ENCODE results near the gene LRRN1. TPM values are rescaled to one million over a fixed set of nuclear protein-coding genes. Genes with fewer than 3 reads are reported as not detected.
"Not testable (repeated sequence)": the region's sequence is repeated elsewhere in the genome, so short reads cannot be mapped to it uniquely, and the experiment has no call there.

LRRN1 gene
- total RNA-seq, 2 experiments from 2014 or later: 0.17 TPM; not detected in 1

DNA sequence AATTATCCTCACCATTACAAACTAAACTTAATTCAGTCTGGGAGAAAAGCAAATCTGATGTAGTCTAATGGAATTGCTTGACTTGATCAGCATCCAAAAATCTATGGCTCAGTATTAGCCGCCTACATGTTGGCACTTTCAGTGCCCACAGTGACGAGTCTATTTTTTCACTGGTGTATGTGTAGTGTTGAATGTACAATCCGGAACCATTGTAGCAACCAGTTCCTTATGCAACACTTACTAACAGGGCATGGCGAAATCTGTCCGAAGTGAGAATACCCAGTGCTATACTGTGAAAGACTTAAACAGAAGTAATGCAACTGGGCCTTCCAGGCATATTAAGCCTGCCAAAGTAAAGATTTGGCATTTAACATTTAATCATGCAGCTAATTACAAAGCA lies 18.6 kb downstream of the LRRN1 start:
- DNase-seq: no peak
- H3K4me3 Mint-ChIP-seq: no peak overlapping the region
- CTCF ChIA-PET: no interaction called here
- H3K36me3 Mint-ChIP-seq: no peaks in the 10 kb centered on the region
- H3K4me1 Mint-ChIP-seq (ENCODE audit: low read depth): no peaks in the 10 kb centered on the region
- POLR2A ChIA-PET: no interaction called here
- no peaks in the 10 kb centered on the region for H3K9me3 Mint-ChIP-seq
- intact Hi-C loops (cut with micrococcal nuclease): no loop called here
- no peaks in the 10 kb centered on the region for H3K27me3 Mint-ChIP-seq
- no peak overlapping the region for H3K27ac Mint-ChIP-seq

DNA sequence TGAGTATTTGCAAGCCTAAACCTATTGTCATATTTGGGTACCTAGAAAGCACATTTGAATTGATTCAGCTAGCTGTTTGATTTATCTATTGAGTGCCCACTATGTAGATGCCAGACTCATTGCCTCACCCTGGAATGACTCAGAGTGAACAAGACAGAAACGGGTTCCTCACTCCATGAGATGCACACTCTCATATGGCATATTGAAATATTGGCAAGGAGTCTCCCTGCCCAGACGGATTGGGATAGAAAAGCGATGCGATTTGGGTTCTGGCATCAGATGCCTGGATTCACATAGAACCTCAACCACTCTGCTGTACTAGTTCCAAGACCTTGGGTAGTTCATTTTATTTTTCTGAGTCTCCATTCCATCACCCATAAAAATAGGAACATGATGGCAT lies 22.5 kb downstream of the LRRN1 start:
- Mint-ChIP-seq H3K36me3 (no peaks in the 10 kb centered on the region), H3K4me3 (no peak overlapping the region), H3K4me1 (ENCODE audit: low read depth) (no peaks in the 10 kb centered on the region), H3K9me3 (no peaks in the 10 kb centered on the region), H3K27ac (no peak overlapping the region), H3K27me3 (no peaks in the 10 kb centered on the region)
- no peak for DNase-seq
- intact Hi-C loops (cut with micrococcal nuclease): no loop called here
- ChIA-PET POLR2A (no interaction called here), CTCF (no interaction called here)

GRCh38 chr3:3825035-3825434 lies 25.8 kb downstream of the LRRN1 start:
- Mint-ChIP-seq H3K36me3 (no peaks in the 10 kb centered on the region), H3K9me3 (no peaks in the 10 kb centered on the region), H3K27ac (no peak overlapping the region), H3K4me1 (ENCODE audit: low read depth) (no peaks in the 10 kb centered on the region), H3K4me3 (no peak overlapping the region), H3K27me3 (no peaks in the 10 kb centered on the region)
- ChIA-PET CTCF (no interaction called here), POLR2A (no interaction called here)
- intact Hi-C loops (cut with micrococcal nuclease): no loop called here
- DNase-seq: no peak

DNA sequence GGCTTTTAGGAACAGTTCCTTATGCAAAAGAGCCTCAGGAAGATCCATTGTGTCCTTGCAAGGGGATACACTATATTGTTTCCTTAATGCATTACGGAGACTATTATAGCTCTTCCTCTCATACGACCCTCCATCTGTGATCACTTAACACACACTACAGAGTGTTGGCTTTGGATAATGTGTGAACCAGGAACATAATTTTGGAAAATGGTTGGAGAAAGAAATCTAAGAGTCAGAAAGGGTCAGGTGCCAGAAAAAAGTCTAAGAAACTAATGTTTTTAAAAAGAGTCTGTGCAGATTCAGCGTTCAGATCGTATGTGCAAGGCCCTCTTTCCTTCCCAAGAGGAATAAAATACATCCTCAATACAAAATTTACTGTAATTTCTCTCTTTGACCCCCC lies 27.3 kb downstream of the LRRN1 start:
- POLR2A ChIA-PET: no interaction called here
- Mint-ChIP-seq H3K27me3 (no peaks in the 10 kb centered on the region), H3K9me3 (no peaks in the 10 kb centered on the region), H3K4me3 (no peak overlapping the region), H3K36me3 (no peaks in the 10 kb centered on the region), H3K4me1 (ENCODE audit: low read depth) (no peaks in the 10 kb centered on the region), H3K27ac (no peak overlapping the region)
- CTCF ChIA-PET: no interaction called here
- DNase-seq: no peak
- intact Hi-C loops (cut with micrococcal nuclease): no loop called here

GRCh38 chr3:3827111-3827510 lies 27.9 kb downstream of the LRRN1 start:
- DNase-seq: no peak
- Mint-ChIP-seq H3K27ac (no peak overlapping the region), H3K9me3 (peaks cover 3% of the 10 kb centered on the region), H3K36me3 (no peaks in the 10 kb centered on the region), H3K4me3 (no peak overlapping the region), H3K27me3 (no peaks in the 10 kb centered on the region), H3K4me1 (ENCODE audit: low read depth) (no peaks in the 10 kb centered on the region)
- ChIA-PET CTCF (no interaction called here), POLR2A (no interaction called here)
- intact Hi-C loops (cut with micrococcal nuclease): no loop called here

DNA sequence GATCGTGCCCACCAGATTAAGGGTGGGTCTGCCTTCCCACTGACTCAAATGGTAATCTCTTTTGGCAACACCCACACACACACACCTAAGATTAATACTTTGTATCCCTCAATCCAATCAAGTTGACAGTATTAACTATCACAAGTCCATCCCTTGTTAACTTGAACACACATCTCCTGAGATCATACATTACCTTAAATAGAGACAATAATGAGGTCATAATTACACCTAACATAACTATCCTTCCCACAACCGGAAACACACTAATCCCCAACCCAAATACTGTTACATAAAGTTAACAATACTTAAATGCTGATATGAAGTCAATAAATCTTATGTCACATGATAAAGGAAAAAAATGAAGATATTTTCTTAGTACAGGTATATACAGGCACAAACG lies 29.2 kb downstream of the LRRN1 start:
- H3K4me1 Mint-ChIP-seq (ENCODE audit: low read depth); H3K27ac Mint-ChIP-seq; H3K27me3 Mint-ChIP-seq; DNase-seq; POLR2A ChIA-PET; H3K4me3 Mint-ChIP-seq; intact Hi-C loops (cut with micrococcal nuclease); H3K36me3 Mint-ChIP-seq; CTCF ChIA-PET: not testable (repeated sequence)
- peaks cover 16% of the 10 kb centered on the region for H3K9me3 Mint-ChIP-seq

DNA sequence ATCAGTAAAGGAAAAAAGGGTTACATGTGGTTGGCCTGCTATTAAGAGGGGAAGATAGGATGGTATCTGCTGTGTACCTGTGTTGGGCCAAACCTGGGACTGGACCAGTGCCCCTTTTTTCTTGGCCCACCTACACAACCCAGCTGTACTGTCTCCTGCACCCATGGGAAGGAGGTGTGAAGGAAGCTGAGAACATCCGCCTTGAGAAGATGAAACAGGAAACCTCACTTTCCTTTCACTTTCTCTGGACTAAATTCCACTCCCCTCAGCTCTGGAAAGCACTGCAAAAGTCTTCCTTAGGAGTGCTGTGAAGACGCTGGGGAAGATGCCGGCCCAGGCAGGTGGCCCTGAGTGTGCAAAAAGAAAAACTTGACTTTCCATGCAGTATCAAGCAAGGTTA lies 37.6 kb downstream of the LRRN1 start:
- intact Hi-C loops (cut with micrococcal nuclease): no loop called here
- H3K4me3 Mint-ChIP-seq: no peak overlapping the region
- CTCF ChIA-PET: no interaction called here

GRCh38 chr3:3842356-3842755 lies 43.1 kb downstream of the LRRN1 start:
- H3K9me3 Mint-ChIP-seq: peaks cover 18% of the 10 kb centered on the region
- POLR2A ChIA-PET: no interaction called here
- peaks cover 4% of the 10 kb centered on the region for H3K36me3 Mint-ChIP-seq

More for the DNA sequence above, 37.6 kb downstream of the LRRN1 start:
- Mint-ChIP-seq H3K27ac (no peak overlapping the region), H3K9me3 (peaks cover 38% of the 10 kb centered on the region), H3K4me1 (ENCODE audit: low read depth) (no peaks in the 10 kb centered on the region), H3K27me3 (no peaks in the 10 kb centered on the region), H3K36me3 (peaks cover 2% of the 10 kb centered on the region)
- POLR2A ChIA-PET: no interaction called here
- DNase-seq: no peak

GRCh38 chr3:3847994-3848922 lies 49.0 kb downstream of the LRRN1 start:
- ChIA-PET POLR2A (no interaction called here), CTCF (no interaction called here)
- Mint-ChIP-seq H3K27ac (no peak overlapping the region), H3K4me3 (no peak overlapping the region), H3K9me3 (no peaks in the 10 kb centered on the region), H3K4me1 (ENCODE audit: low read depth) (no peaks in the 10 kb centered on the region), H3K36me3 (peaks cover 3% of the 10 kb centered on the region), H3K27me3 (no peaks in the 10 kb centered on the region)
- intact Hi-C loops (cut with micrococcal nuclease): no loop called here
- no peak for DNase-seq

More at GRCh38 chr3:3842356-3842755, 43.1 kb downstream of the LRRN1 start:
- Mint-ChIP-seq H3K27ac (no peak overlapping the region), H3K4me1 (ENCODE audit: low read depth) (no peaks in the 10 kb centered on the region), H3K4me3 (no peak overlapping the region), H3K27me3 (no peaks in the 10 kb centered on the region)
- CTCF ChIA-PET: no interaction called here
- intact Hi-C loops (cut with micrococcal nuclease): no loop called here
- no peak for DNase-seq

DNA sequence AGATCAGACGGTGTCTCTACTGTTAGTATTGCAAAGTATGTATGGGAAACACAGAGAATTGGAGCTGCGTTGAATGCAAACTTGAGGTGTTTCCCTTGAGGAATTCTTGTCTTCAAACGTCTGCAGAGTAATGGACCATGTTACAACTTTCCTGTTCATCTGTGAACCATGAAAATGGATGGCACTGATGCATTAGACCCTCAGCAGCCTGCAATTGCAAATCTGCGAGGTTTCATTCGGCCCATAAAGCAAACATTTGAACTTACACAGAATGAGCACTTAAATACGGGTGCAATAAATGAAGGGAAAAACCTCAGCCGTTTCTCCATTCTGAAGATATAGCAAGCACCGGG lies 49.7 kb downstream of the LRRN1 start:
- intact Hi-C loops (cut with micrococcal nuclease): no loop called here
- ChIA-PET CTCF (no interaction called here), POLR2A (no interaction called here)
- Mint-ChIP-seq H3K27ac (no peak overlapping the region), H3K4me3 (no peak overlapping the region), H3K36me3 (peaks cover 3% of the 10 kb centered on the region), H3K9me3 (no peaks in the 10 kb centered on the region), H3K27me3 (no peaks in the 10 kb centered on the region), H3K4me1 (ENCODE audit: low read depth) (no peaks in the 10 kb centered on the region)
- no peak for DNase-seq

GRCh38 chr3:3851621-3852323 lies 52.5 kb downstream of the LRRN1 start:
- ChIA-PET POLR2A (no interaction called here), CTCF (no interaction called here)
- Mint-ChIP-seq H3K9me3 (no peaks in the 10 kb centered on the region), H3K4me1 (ENCODE audit: low read depth) (no peaks in the 10 kb centered on the region), H3K27ac (no peak overlapping the region), H3K27me3 (no peaks in the 10 kb centered on the region), H3K4me3 (no peak overlapping the region), H3K36me3 (no peaks in the 10 kb centered on the region)
- intact Hi-C loops (cut with micrococcal nuclease): no loop called here
- DNase-seq: no peak

DNA sequence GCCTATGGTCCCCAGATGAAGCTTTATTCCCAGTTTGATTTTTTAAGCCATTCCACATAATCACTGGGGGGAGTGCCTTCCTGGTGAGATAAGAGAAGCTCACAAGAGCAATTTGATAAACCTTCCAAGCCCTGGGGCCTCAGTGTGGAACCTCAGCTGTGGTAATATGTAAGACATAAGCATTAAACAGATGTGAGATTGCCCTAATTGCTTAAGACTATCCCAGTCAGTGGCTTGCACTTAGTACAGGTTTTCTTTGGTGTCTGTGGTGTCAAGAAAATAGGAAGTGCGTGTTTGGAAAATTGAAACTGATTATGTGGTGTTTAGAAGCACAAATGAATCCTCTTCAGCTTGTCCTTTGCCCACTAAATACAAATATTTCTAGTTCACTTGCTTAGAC lies 54.3 kb downstream of the LRRN1 start:
- no peak overlapping the region for H3K4me3 Mint-ChIP-seq
- no peaks in the 10 kb centered on the region for H3K27me3 Mint-ChIP-seq
- no peaks in the 10 kb centered on the region for H3K4me1 Mint-ChIP-seq (ENCODE audit: low read depth)
- H3K36me3 Mint-ChIP-seq: no peaks in the 10 kb centered on the region
- CTCF ChIA-PET: no interaction called here
- intact Hi-C loops (cut with micrococcal nuclease): no loop called here
- POLR2A ChIA-PET: no interaction called here
- no peak for DNase-seq
- no peaks in the 10 kb centered on the region for H3K9me3 Mint-ChIP-seq
- H3K27ac Mint-ChIP-seq: no peak overlapping the region

DNA sequence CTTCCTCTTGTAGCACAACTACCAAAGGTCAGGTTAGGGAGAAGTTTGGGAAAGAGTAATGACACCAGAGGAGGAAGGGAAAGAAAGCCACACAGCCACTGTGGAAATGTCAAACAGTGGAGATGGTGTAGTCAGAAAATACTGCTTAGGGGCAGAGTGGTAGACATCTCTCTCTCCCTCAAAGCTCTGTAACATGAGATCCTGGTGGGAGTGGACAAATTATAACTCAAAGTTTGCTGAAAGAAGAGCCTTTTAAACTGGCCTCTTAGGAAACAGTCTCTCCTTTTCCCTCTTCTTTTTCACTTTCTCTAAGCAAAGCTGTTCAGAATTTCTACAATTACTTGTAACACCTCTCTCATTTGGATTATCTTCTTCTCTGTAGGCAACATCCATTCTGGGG lies 55.8 kb downstream of the LRRN1 start:
- Mint-ChIP-seq H3K4me1 (ENCODE audit: low read depth) (no peaks in the 10 kb centered on the region), H3K9me3 (no peaks in the 10 kb centered on the region), H3K27me3 (no peaks in the 10 kb centered on the region), H3K27ac (no peak overlapping the region), H3K36me3 (no peaks in the 10 kb centered on the region), H3K4me3 (no peak overlapping the region)
- ChIA-PET CTCF (no interaction called here), POLR2A (no interaction called here)
- no peak for DNase-seq
- intact Hi-C loops (cut with micrococcal nuclease): no loop called here

All from activated CD4-positive, alpha-beta memory T cell treated with anti-CD3 and anti-CD28 coated beads for 36 hours (primary cell).